ENCODE results near the gene FSCN2. TPM values are rescaled to one million over a fixed set of nuclear protein-coding genes. Genes with fewer than 3 reads are reported as not detected.

The FSCN2 gene
- polyA plus RNA-seq, 1 donor (not counting 4 experiments of a cell fraction or from before 2014, with no cell fraction given), result not detected

DNA sequence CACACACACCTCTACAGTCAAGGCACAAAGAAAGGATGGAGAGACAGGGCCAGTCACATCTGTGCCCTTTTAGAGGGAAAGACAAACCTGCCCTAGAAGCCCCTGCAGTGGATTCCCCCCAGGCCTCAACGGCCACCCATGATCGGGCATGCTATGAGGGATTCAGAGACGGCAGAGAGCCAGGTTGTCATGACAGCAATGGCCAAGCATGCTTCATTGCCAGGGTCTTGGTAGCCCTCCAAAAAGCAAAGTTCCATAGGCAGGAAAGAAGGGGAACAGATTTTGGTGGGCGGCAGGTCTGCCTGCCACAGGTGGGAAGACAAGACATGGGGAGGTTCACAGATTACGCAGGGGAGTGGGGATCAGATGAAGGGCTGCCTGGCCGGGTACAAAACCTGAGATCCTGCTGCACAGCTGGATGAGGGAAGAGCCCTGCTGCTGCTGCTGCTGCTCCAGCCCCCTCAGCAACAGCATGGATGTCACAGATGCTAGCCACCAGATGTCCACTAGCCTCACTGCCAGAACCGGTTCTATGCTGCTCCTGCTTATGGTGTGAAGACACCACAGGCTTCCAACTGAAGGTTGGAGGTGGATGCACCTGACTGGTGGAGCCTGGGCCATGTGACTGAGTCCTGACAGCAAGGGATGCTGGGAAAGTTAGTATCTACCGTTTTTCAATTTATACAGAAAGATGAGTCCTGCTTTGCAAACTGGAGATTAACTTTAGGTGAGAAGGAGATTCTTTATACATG is 33.4 kb upstream of the FSCN2 start:
- H2AFZ ChIP-seq (ENCODE audit: control insufficient read depth, low read length), result no peak overlapping the region

DNA sequence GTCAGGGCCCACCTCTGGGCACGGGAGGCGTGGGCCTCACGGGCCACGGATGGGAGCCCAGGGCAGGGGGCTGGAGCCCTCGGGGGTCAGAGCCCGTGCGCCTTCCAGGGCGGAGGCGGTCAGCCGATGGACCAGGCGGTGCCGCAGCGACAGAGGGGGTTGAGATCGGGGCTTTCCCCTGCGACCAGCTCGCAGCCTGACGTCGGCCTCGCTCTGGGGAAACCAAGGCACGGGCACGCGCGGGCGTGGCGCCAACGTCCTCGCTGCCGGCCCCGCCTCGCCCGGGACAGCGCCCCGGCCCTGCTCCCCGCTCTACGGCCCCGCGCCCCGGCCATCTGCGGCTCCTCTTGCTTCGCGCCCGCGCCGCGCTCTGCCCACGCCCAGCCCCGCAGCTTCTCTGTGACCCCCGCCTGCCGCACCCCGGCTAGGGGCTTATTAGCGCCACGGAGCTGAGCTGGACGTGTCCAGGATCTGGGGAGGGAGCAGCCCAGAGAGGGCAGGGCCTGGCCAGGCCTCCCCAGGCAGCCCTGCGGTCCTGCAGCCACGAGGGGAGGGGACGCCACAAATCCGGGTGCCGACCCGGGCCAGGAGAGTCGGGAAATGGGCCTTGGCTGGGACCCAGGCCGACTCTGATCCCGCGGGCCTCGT is 29.1 kb upstream of the FSCN2 start:
- no peak for TF ChIP-seq EZH2 (IDR thresholded peaks at IDR 0.05; ENCODE audit: low read length)
- TF ChIP-seq, protein P1, sequence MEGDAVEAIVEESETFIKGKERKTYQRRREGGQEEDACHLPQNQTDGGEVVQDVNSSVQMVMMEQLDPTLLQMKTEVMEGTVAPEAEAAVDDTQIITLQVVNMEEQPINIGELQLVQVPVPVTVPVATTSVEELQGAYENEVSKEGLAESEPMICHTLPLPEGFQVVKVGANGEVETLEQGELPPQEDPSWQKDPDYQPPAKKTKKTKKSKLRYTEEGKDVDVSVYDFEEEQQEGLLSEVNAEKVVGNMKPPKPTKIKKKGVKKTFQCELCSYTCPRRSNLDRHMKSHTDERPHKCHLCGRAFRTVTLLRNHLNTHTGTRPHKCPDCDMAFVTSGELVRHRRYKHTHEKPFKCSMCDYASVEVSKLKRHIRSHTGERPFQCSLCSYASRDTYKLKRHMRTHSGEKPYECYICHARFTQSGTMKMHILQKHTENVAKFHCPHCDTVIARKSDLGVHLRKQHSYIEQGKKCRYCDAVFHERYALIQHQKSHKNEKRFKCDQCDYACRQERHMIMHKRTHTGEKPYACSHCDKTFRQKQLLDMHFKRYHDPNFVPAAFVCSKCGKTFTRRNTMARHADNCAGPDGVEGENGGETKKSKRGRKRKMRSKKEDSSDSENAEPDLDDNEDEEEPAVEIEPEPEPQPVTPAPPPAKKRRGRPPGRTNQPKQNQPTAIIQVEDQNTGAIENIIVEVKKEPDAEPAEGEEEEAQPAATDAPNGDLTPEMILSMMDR (optimal IDR thresholded peaks at IDR 0.05 in 1 of 3, IDR thresholded peaks at IDR 0.05 in 1 of 3, conservative IDR thresholded peaks at IDR 0.05 in 1 of 3; ENCODE audit: extremely low read depth in 1 of 3, insufficient read depth in 2 of 3, low read length in 3 of 3), result no peak
- H3K9ac ChIP-seq (ENCODE audit: control insufficient read depth, extremely low read depth, insufficient read depth, low read length), result no peak overlapping the region
- DNase-seq (ENCODE audit: low read depth, low spot score) (no peak), FAIRE-seq (no peak)
- H3K27me3 ChIP-seq (ENCODE audit: control insufficient read depth, extremely low read depth, insufficient read depth, low read length), result peaks cover 28% of the 10 kb centered on the region
- H2AFZ ChIP-seq (ENCODE audit: control insufficient read depth, low read length), result no peak overlapping the region
- dilution Hi-C loops (cut with MboI; ENCODE audit: extremely low pct_ligation_motif_present, low sequenced_read_pairs), result no loop called here
- H3K9me3 ChIP-seq (ENCODE audit: control insufficient read depth, low read depth, low read length), result no peaks in the 10 kb centered on the region
- H3K4me1 ChIP-seq (ENCODE audit: control insufficient read depth, extremely low read depth, insufficient read depth, low read length), result no peaks in the 10 kb centered on the region
- H3K27ac ChIP-seq (ENCODE audit: control insufficient read depth, insufficient read depth, low read length), result no peak overlapping the region
- no peaks in the 10 kb centered on the region for H3K36me3 ChIP-seq (ENCODE audit: control insufficient read depth in 2 of 2, extremely low read depth in 1 of 2, insufficient read depth in 2 of 2, low read length in 2 of 2)
- H3K4me2 ChIP-seq (ENCODE audit: control insufficient read depth, extremely low read depth, insufficient read depth, low read depth, low read length), result no peak overlapping the region
- no peaks in the 10 kb centered on the region for H4K20me1 ChIP-seq (ENCODE audit: control insufficient read depth, extremely low read depth, insufficient read depth, low read length)
- no peaks in the 10 kb centered on the region for H3K79me2 ChIP-seq (ENCODE audit: control insufficient read depth, insufficient read depth, low read length)
- no peak overlapping the region for H3K4me3 ChIP-seq (ENCODE audit: control insufficient read depth in 2 of 3, extremely low read depth in 1 of 3, insufficient read depth in 2 of 3, low read depth in 1 of 3, low read length in 3 of 3)
- H3K9me1 ChIP-seq (ENCODE audit: control insufficient read depth, extremely low read depth, insufficient read depth, low read length), result no peaks in the 10 kb centered on the region

More for the DNA sequence above, 33.4 kb upstream of the FSCN2 start:
- no peak overlapping the region for H3K4me2 ChIP-seq (ENCODE audit: control insufficient read depth, extremely low read depth, insufficient read depth, low read depth, low read length)
- dilution Hi-C loops (cut with MboI; ENCODE audit: extremely low pct_ligation_motif_present, low sequenced_read_pairs), result no loop called here
- H3K4me1 ChIP-seq (ENCODE audit: control insufficient read depth, extremely low read depth, insufficient read depth, low read length), result no peaks in the 10 kb centered on the region
- DNase-seq (ENCODE audit: low read depth, low spot score) (no peak), FAIRE-seq (no peak)
- no peaks in the 10 kb centered on the region for H3K9me3 ChIP-seq (ENCODE audit: control insufficient read depth, low read depth, low read length)
- H3K79me2 ChIP-seq (ENCODE audit: control insufficient read depth, insufficient read depth, low read length), result no peaks in the 10 kb centered on the region
- no peak overlapping the region for H3K9ac ChIP-seq (ENCODE audit: control insufficient read depth, extremely low read depth, insufficient read depth, low read length)
- TF ChIP-seq EZH2 (IDR thresholded peaks at IDR 0.05; ENCODE audit: low read length), result no peak
- TF ChIP-seq, protein P1 (optimal IDR thresholded peaks at IDR 0.05 in 1 of 3, IDR thresholded peaks at IDR 0.05 in 1 of 3, conservative IDR thresholded peaks at IDR 0.05 in 1 of 3; ENCODE audit: extremely low read depth in 1 of 3, insufficient read depth in 2 of 3, low read length in 3 of 3), result no peak
- no peaks in the 10 kb centered on the region for H4K20me1 ChIP-seq (ENCODE audit: control insufficient read depth, extremely low read depth, insufficient read depth, low read length)
- H3K27ac ChIP-seq (ENCODE audit: control insufficient read depth, insufficient read depth, low read length), result no peak overlapping the region
- H3K4me3 ChIP-seq (ENCODE audit: control insufficient read depth in 2 of 3, extremely low read depth in 1 of 3, insufficient read depth in 2 of 3, low read depth in 1 of 3, low read length in 3 of 3), result no peak overlapping the region
- no peaks in the 10 kb centered on the region for H3K36me3 ChIP-seq (ENCODE audit: control insufficient read depth in 2 of 2, extremely low read depth in 1 of 2, insufficient read depth in 2 of 2, low read length in 2 of 2)
- H3K9me1 ChIP-seq (ENCODE audit: control insufficient read depth, extremely low read depth, insufficient read depth, low read length), result no peaks in the 10 kb centered on the region
- peaks cover 39% of the 10 kb centered on the region for H3K27me3 ChIP-seq (ENCODE audit: control insufficient read depth, extremely low read depth, insufficient read depth, low read length)
